HEK293 (cell line): ENCODE data around the gene ZC3H10.

ENCODE experiments used
- EGR2 ChIP-seq: fragments of 450-650 bp; formaldehyde crosslinking; IDR thresholded peaks from 2 replicates; pipeline ENCODE4 v1.5.1; 2016; ENCODE audit warnings: low read depth, missing biosample characterization, missing genetic modification characterization
- GLIS1 ChIP-seq: fragments of 450-650 bp; formaldehyde crosslinking; IDR thresholded peaks from 2 replicates; pipeline ENCODE4 v1.5.1; 2016; ENCODE audit warnings: missing biosample characterization, missing genetic modification characterization
- KLF10 ChIP-seq: fragments of 450-650 bp; IDR thresholded peaks from 2 replicates; pipeline ENCODE4 v1.5.1; 2018; ENCODE audit warnings: missing biosample characterization, mild to moderate bottlenecking, missing genetic modification characterization
- MYNN ChIP-seq: fragments of 450-650 bp; formaldehyde crosslinking; IDR thresholded peaks from 2 replicates; pipeline ENCODE4 v1.5.1; 2016; ENCODE audit warnings: missing biosample characterization, missing genetic modification characterization, borderline replicate concordance
- PBX3 ChIP-seq: sonication (generic); formaldehyde crosslinking; IDR thresholded peaks from 2 replicates; pipeline ENCODE4 v1.8.1; 2022; ENCODE audit warnings: mild to moderate bottlenecking, moderate library complexity, missing genetic modification reagents
- PRDM1 ChIP-seq: fragments of 450-650 bp; formaldehyde crosslinking; IDR thresholded peaks from 2 replicates; pipeline ENCODE4; 2016; ENCODE audit warnings: missing biosample characterization, missing genetic modification characterization
- PRDM10 ChIP-seq: fragments of 450-650 bp; formaldehyde crosslinking; IDR thresholded peaks from 2 replicates; pipeline ENCODE4 v1.5.1; 2016; ENCODE audit warnings: missing biosample characterization, missing genetic modification characterization
- TCF7L2 ChIP-seq: IDR thresholded peaks from 2 replicates; pipeline ENCODE4 v1.6.1; 2011; ENCODE audit warnings: low read depth, mild to moderate bottlenecking, inconsistent platforms, low read length, moderate library complexity, borderline replicate concordance
- YY2 ChIP-seq: fragments of 450-650 bp; formaldehyde crosslinking; IDR thresholded peaks from 2 replicates; pipeline ENCODE4 v1.5.1; 2016; ENCODE audit warnings: missing biosample characterization, missing genetic modification characterization
- ZNF157 ChIP-seq: fragments of 450-650 bp; formaldehyde crosslinking; IDR thresholded peaks from 2 replicates; pipeline ENCODE4 v1.5.1; 2016; ENCODE audit warnings: missing biosample characterization, missing genetic modification characterization
- ZNF211 ChIP-seq: fragments of 450-650 bp; formaldehyde crosslinking; IDR thresholded peaks from 2 replicates; pipeline ENCODE4 v1.5.1; 2016; ENCODE audit warnings: low read depth, missing biosample characterization, missing genetic modification characterization
- ZNF23 ChIP-seq: fragments of 450-650 bp; formaldehyde crosslinking; IDR thresholded peaks from 2 replicates; pipeline ENCODE4 v1.5.1; 2016; ENCODE audit warnings: missing biosample characterization, missing genetic modification characterization, borderline replicate concordance
- ZNF239 ChIP-seq: fragments of 450-650 bp; formaldehyde crosslinking; IDR thresholded peaks from 2 replicates; pipeline ENCODE4 v1.5.1; 2016; ENCODE audit warnings: missing biosample characterization, missing genetic modification characterization
- ZNF24 ChIP-seq: fragments of 450-650 bp; formaldehyde crosslinking; IDR thresholded peaks from 2 replicates; pipeline ENCODE4 v1.5.1; 2016; ENCODE audit warnings: missing biosample characterization, missing genetic modification characterization
- ZNF274 ChIP-seq, 2 experiments: fragments of 200-500 bp in 1 of 2; fragments of 450-650 bp in 1 of 2; sonication (Bioruptor generic) in 1 of 2; formaldehyde crosslinking in 1 of 2; IDR thresholded peaks; 2 replicates each; pipeline versions ENCODE4 v1.5.1 to v1.6.1; 2014 to 2016; ENCODE audit warnings: borderline replicate concordance in 1 of 2, inconsistent platforms in 1 of 2, low read length in 1 of 2, missing biosample characterization in 1 of 2, missing genetic modification characterization in 1 of 2
- ZNF529 ChIP-seq: fragments of 450-650 bp; formaldehyde crosslinking; IDR thresholded peaks from 2 replicates; pipeline ENCODE4 v1.5.1; 2017; ENCODE audit warnings: missing genetic modification characterization, missing biosample characterization; ENCODE audit not compliant: insufficient replicate concordance
- ZNF530 ChIP-seq: fragments of 450-650 bp; formaldehyde crosslinking; IDR thresholded peaks from 2 replicates; pipeline ENCODE4 v1.5.1; 2016; ENCODE audit warnings: low read depth, missing biosample characterization, missing genetic modification characterization
- ZNF558 ChIP-seq: fragments of 450-650 bp; formaldehyde crosslinking; IDR thresholded peaks from 2 replicates; pipeline ENCODE4 v1.5.1; 2016; ENCODE audit warnings: missing biosample characterization, missing genetic modification characterization
- ZNF571 ChIP-seq: fragments of 450-650 bp; formaldehyde crosslinking; IDR thresholded peaks from 2 replicates; pipeline ENCODE4 v1.5.0; 2017; ENCODE audit warnings: missing biosample characterization, missing genetic modification characterization
- ZNF600 ChIP-seq: fragments of 450-650 bp; formaldehyde crosslinking; IDR thresholded peaks from 2 replicates; pipeline ENCODE4 v1.5.1; 2016; ENCODE audit warnings: missing biosample characterization, missing genetic modification characterization
- ZNF701 ChIP-seq: fragments of 450-650 bp; formaldehyde crosslinking; IDR thresholded peaks from 2 replicates; pipeline ENCODE4 v1.5.1; 2016; ENCODE audit warnings: missing biosample characterization, missing genetic modification characterization
- ZNF704 ChIP-seq: fragments of 450-650 bp; formaldehyde crosslinking; IDR thresholded peaks from 2 replicates; pipeline ENCODE4 v1.5.1; 2016; ENCODE audit warnings: missing biosample characterization, missing genetic modification characterization
- ZNF707 ChIP-seq: fragments of 450-650 bp; formaldehyde crosslinking; IDR thresholded peaks from 2 replicates; pipeline ENCODE4 v1.5.1; 2016; ENCODE audit warnings: missing biosample characterization, missing genetic modification characterization
- ZNF837 ChIP-seq: fragments of 450-650 bp; formaldehyde crosslinking; IDR thresholded peaks from 2 replicates; pipeline ENCODE4 v1.5.1; 2016; ENCODE audit warnings: missing biosample characterization, missing genetic modification characterization
- TF ChIP-seq, protein P1 (sequence below): fragments of 450-650 bp; formaldehyde crosslinking; conservative IDR thresholded peaks from 2 replicates; pipeline ENCODE4 v1.5.1; 2016; ENCODE audit warnings: low read depth, missing biosample characterization, missing genetic modification characterization
- TF ChIP-seq, protein P2 (sequence below): fragments of 450-650 bp; formaldehyde crosslinking; IDR thresholded peaks from 2 replicates; pipeline ENCODE4 v1.5.1; 2016; ENCODE audit warnings: missing biosample characterization, missing genetic modification characterization
- TF ChIP-seq, protein P3 (sequence below): fragments of 450-650 bp; formaldehyde crosslinking; optimal IDR thresholded peaks from 2 replicates; pipeline ENCODE3; 2016; ENCODE audit warnings: missing biosample characterization, mild to moderate bottlenecking, missing genetic modification characterization

The ZC3H10 gene

DNA sequence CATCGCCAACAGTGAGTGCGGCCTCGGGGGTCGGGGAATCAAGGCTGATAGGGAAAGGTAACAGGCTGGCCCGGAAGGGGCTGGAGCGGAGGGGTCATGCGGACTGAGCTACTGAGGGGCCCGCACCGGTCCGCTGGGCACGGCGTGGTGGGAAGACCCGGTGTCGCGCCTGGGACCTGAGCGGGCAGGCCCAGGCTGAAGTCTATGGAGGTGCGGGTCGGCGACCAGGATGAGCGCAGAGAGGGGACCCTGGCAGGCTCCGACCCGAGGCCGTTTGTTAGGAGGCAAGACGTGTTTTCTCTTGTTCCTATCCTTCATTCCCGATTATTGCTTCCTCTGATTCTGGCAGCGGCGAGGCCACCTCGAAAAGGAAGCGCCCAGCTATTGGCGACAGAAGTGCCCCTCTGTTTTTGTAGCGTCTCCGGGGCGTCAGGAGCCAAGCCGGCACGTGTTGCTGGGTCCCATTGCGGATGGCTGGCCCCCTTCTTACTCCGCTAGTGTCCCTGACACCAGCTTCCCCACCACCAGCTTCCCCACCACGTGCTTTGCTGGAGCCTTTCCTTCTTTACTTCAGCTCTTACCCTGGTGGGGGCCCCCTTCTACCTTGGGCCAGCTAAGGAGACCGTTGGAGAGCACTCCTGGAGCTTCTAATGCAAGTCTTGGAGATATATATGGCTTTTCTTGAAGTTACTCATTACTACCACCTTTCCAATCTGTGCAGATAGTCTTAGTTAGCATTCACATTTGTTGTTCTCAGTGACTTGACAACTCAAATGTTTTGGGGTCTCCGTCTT is 13.1 kb upstream of the ZC3H10 start (continued):
- TF ChIP-seq YY2 (tag by site-specific recombination) (no peak), GLIS1 (tag by site-specific recombination) (peak; percentile 62), EGR2 (tag by site-specific recombination) (no peak), ZNF707 (tag by site-specific recombination) (no peak), ZNF600 (tag by site-specific recombination) (no peak), ZNF529 (tag by site-specific recombination) (no peak), ZNF211 (tag by site-specific recombination) (no peak), ZNF558 (no peak), PRDM10 (peak; percentile 92), ZNF24 (0 out of 2 replicates have a peak, but pooled peaks have one; percentile 17), ZNF157 (no peak), TCF7L2 (no peak), MYNN (tag by site-specific recombination) (no peak), PBX3 (no peak), ZNF530 (tag by site-specific recombination) (no peak), ZNF23 (tag by site-specific recombination) (no peak), ZNF704 (tag by site-specific recombination) (no peak), ZNF837 (tag by site-specific recombination) (no peak), ZNF701 (no peak), ZNF239 (no peak), ZNF274 (IDR thresholded peaks at IDR 0.05; ENCODE audit: low read length) (no peak), ZNF274 (tag by site-specific recombination; IDR thresholded peaks at IDR 0.05; ENCODE audit: borderline replicate concordance) (no peak), KLF10 (no peak), PRDM1 (tag by site-specific recombination) (0 out of 2 replicates have a peak, but pooled peaks have one; percentile 4), ZNF571 (tag by site-specific recombination) (no peak)
- TF ChIP-seq, protein P1, sequence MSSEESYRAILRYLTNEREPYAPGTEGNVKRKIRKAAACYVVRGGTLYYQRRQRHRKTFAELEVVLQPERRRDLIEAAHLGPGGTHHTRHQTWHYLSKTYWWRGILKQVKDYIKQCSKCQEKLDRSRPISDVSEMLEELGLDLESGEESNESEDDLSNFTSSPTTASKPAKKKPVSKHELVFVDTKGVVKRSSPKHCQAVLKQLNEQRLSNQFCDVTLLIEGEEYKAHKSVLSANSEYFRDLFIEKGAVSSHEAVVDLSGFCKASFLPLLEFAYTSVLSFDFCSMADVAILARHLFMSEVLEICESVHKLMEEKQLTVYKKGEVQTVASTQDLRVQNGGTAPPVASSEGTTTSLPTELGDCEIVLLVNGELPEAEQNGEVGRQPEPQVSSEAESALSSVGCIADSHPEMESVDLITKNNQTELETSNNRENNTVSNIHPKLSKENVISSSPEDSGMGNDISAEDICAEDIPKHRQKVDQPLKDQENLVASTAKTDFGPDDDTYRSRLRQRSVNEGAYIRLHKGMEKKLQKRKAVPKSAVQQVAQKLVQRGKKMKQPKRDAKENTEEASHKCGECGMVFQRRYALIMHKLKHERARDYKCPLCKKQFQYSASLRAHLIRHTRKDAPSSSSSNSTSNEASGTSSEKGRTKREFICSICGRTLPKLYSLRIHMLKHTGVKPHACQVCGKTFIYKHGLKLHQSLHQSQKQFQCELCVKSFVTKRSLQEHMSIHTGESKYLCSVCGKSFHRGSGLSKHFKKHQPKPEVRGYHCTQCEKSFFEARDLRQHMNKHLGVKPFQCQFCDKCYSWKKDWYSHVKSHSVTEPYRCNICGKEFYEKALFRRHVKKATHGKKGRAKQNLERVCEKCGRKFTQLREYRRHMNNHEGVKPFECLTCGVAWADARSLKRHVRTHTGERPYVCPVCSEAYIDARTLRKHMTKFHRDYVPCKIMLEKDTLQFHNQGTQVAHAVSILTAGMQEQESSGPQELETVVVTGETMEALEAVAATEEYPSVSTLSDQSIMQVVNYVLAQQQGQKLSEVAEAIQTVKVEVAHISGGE (tag by site-specific recombination) = peak; percentile 71
- TF ChIP-seq, protein P2, sequence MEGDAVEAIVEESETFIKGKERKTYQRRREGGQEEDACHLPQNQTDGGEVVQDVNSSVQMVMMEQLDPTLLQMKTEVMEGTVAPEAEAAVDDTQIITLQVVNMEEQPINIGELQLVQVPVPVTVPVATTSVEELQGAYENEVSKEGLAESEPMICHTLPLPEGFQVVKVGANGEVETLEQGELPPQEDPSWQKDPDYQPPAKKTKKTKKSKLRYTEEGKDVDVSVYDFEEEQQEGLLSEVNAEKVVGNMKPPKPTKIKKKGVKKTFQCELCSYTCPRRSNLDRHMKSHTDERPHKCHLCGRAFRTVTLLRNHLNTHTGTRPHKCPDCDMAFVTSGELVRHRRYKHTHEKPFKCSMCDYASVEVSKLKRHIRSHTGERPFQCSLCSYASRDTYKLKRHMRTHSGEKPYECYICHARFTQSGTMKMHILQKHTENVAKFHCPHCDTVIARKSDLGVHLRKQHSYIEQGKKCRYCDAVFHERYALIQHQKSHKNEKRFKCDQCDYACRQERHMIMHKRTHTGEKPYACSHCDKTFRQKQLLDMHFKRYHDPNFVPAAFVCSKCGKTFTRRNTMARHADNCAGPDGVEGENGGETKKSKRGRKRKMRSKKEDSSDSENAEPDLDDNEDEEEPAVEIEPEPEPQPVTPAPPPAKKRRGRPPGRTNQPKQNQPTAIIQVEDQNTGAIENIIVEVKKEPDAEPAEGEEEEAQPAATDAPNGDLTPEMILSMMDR (tag by site-specific recombination) = 0 out of 2 replicates have a peak, but pooled peaks have one; percentile 20
- TF ChIP-seq, protein P3, sequence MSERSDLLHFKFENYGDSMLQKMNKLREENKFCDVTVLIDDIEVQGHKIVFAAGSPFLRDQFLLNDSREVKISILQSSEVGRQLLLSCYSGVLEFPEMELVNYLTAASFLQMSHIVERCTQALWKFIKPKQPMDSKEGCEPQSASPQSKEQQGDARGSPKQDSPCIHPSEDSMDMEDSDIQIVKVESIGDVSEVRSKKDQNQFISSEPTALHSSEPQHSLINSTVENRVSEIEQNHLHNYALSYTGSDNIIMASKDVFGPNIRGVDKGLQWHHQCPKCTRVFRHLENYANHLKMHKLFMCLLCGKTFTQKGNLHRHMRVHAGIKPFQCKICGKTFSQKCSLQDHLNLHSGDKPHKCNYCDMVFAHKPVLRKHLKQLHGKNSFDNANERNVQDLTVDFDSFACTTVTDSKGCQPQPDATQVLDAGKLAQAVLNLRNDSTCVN (tag by site-specific recombination) = no peak
